ENCODE measurements around the gene MYLIP.

Gene MYLIP

GRCh38 chr6:16177881-16178280 is 49.0 kb downstream of the MYLIP start:
- DNase-seq, result no peak

- DNase-seq, result no peak
Observed at GRCh38 chr6:16178351-16178750, 49.5 kb downstream of the MYLIP start.

GRCh38 chr6:16179063-16179462 is 50.2 kb downstream of the MYLIP start:
- DNase-seq, result no peak

- no peak for DNase-seq
Observed at GRCh38 chr6:16179970-16180431, 51.1 kb downstream of the MYLIP start.

- DNase-seq, result no peak
Observed at GRCh38 chr6:16180696-16181438, 52.0 kb downstream of the MYLIP start.

- DNase-seq, result no peak
Observed at GRCh38 chr6:16181439-16182297, 52.8 kb downstream of the MYLIP start.

GRCh38 chr6:16183187-16183664 is 54.3 kb downstream of the MYLIP start:
- peak; percentile 31 to 60 for DNase-seq

- peak in 1 of 2 experiments; percentile 28 for DNase-seq
Observed at GRCh38 chr6:16184129-16184528, 55.2 kb downstream of the MYLIP start.

GRCh38 chr6:16184551-16184950 is 55.7 kb downstream of the MYLIP start:
- no peak for DNase-seq

GRCh38 chr6:16187176-16187575 is 58.3 kb downstream of the MYLIP start:
- DNase-seq, result no peak

GRCh38 chr6:16190214-16190613 is 61.3 kb downstream of the MYLIP start:
- peak in 1 of 2 experiments; percentile 31 for DNase-seq

GRCh38 chr6:16196260-16196983 is 67.5 kb downstream of the MYLIP start:
- DNase-seq, result no peak

GRCh38 chr6:16196984-16197546 is 68.2 kb downstream of the MYLIP start:
- no peak for DNase-seq
